ENCODE data around the gene HOXC9. TPM values are rescaled to one million over a fixed set of nuclear protein-coding genes. Genes with fewer than 3 reads are reported as not detected.
A peak's percentile ranks its signal among the peaks of the same experiment; 100 is the strongest.

HOXC9 gene
- total RNA-seq, 4 donors from 2014 or later = 13.6 to 37.7 (median 26.3) TPM

- Histone ChIP-seq H3K27me3 (peaks cover 0 to 21% (median 0%) of the 10 kb centered on the region in 3 donors), H3K4me3 (peak overlapping the region; percentile 68 to 85 (median 82)), H3K36me3 (no peaks in the 10 kb centered on the region), H3K4me1 (peaks cover 45 to 47% of the 10 kb centered on the region in 2 donors), H3K9me3 (no peaks in the 10 kb centered on the region), H3K27ac (peak overlapping the region; percentile 94 to 100 (median 98))
- intact Hi-C loops (cut with DNase I; ENCODE audit: low total_unique reads) (loop anchor here (2.0 to 5.0 kb wide), 2 partner anchors 32 to 295 kb away; partner anchors contain the start of genes CBX5 and HNRNPA1), in situ Hi-C loops (cut with MboI; ENCODE audit: low sequenced_read_pairs in 4 of 4) (loop anchor here (10.0 to 25.0 kb wide), 4 partner anchors 218 to 1725 kb away; partner anchors contain the start of genes GPR84 (in 2 of the 4), BLOC1S1 (in 1 of the 4), ITGA7 (in 1 of the 4) and RDH5 (in 1 of the 4))
- DNase-seq = no peak
- ATAC-seq = no peak
- TF ChIP-seq CTCF (IDR thresholded peaks at IDR 0.05 in 4 of 5, conservative IDR thresholded peaks at IDR 0.05 in 1 of 5) (no peak), POLR2A (IDR thresholded peaks at IDR 0.05) (no peak)
Measured at GRCh38 chr12:53986686-53987483, 13.1 kb upstream of the HOXC9 start.

GRCh38 chr12:53987787-53988230 lies 12.2 kb upstream of the HOXC9 start:
- Histone ChIP-seq H3K9me3 (no peaks in the 10 kb centered on the region), H3K4me3 (peak overlapping the region in 2 of 4 donors; percentile 83 to 85), H3K4me1 (peaks cover 53 to 56% of the 10 kb centered on the region in 2 donors), H3K36me3 (no peaks in the 10 kb centered on the region), H3K27ac (peak overlapping the region; percentile 94 to 100 (median 98)), H3K27me3 (peaks cover 0 to 12% (median 0%) of the 10 kb centered on the region in 3 donors)
- no peak for ATAC-seq
- intact Hi-C loops (cut with DNase I; ENCODE audit: low total_unique reads) = loop anchor here (2.0 to 5.0 kb wide), 2 partner anchors 31 to 294 kb away; partner anchors contain the start of genes CBX5 and HNRNPA1
- in situ Hi-C loops (cut with MboI; ENCODE audit: low sequenced_read_pairs in 4 of 4) = loop anchor here (10.0 to 25.0 kb wide), 4 partner anchors 217 to 1724 kb away; partner anchors contain the start of genes GPR84 (in 2 of the 4), BLOC1S1 (in 1 of the 4), ITGA7 (in 1 of the 4) and RDH5 (in 1 of the 4)
- no peak for DNase-seq
- TF ChIP-seq POLR2A (IDR thresholded peaks at IDR 0.05) = no peak
- TF ChIP-seq CTCF (IDR thresholded peaks at IDR 0.05 in 4 of 5, conservative IDR thresholded peaks at IDR 0.05 in 1 of 5) = no peak

- Histone ChIP-seq H3K9me3 (no peaks in the 10 kb centered on the region), H3K27me3 (peaks cover 0 to 5% (median 0%) of the 10 kb centered on the region in 3 donors), H3K4me3 (peak overlapping the region; percentile 36 to 53 (median 47)), H3K36me3 (no peaks in the 10 kb centered on the region), H3K4me1 (peaks cover 62 to 63% of the 10 kb centered on the region in 2 donors), H3K27ac (peak overlapping the region; percentile 94 to 100 (median 98))
- in situ Hi-C loops (cut with MboI; ENCODE audit: low sequenced_read_pairs in 4 of 4) = loop anchor here (10.0 to 25.0 kb wide), 4 partner anchors 216 to 1724 kb away; partner anchors contain the start of genes GPR84 (in 2 of the 4), BLOC1S1 (in 1 of the 4), ITGA7 (in 1 of the 4) and RDH5 (in 1 of the 4)
- ATAC-seq = no peak
- TF ChIP-seq POLR2A (IDR thresholded peaks at IDR 0.05) = no peak
- TF ChIP-seq CTCF (IDR thresholded peaks at IDR 0.05 in 4 of 5, conservative IDR thresholded peaks at IDR 0.05 in 1 of 5) = no peak
- intact Hi-C loops (cut with DNase I; ENCODE audit: low total_unique reads) = loop anchor here (5.0 kb wide), 1 partner anchor 294 kb away; the partner anchor contains the start of genes CBX5 and HNRNPA1
- no peak for DNase-seq
Measured at GRCh38 chr12:53988541-53989226, 11.3 kb upstream of the HOXC9 start.
